Choroid plexus epithelial cell (primary cell): ENCODE data around the gene DYNC1I1.

Source experiments
- DNase-seq: peaks from one replicate; pipeline ENCODE4 v3.0.0-alpha.2; 2010; ENCODE audit warnings: low read depth
- H3K4me3 ChIP-seq: 2 replicates; pipeline ENCODE4 v1.5.1; 2011; ENCODE audit warnings: low read depth, mild to moderate bottlenecking, control low read depth, low read length, moderate library complexity
- CTCF ChIP-seq: conservative IDR thresholded peaks from 2 replicates; pipeline ENCODE4 v1.5.1; 2011; ENCODE audit warnings: low read depth, mild to moderate bottlenecking, control low read depth, inconsistent platforms, low read length, moderate library complexity

The DYNC1I1 gene

GRCh38 chr7:96016735-96017134 is 244.4 kb downstream of the DYNC1I1 start:
- H3K4me3 ChIP-seq = no peak overlapping the region
- no peak for TF ChIP-seq CTCF
- no peak for DNase-seq

GRCh38 chr7:96017877-96018276 is 245.5 kb downstream of the DYNC1I1 start:
- TF ChIP-seq CTCF = no peak
- H3K4me3 ChIP-seq = no peak overlapping the region
- no peak for DNase-seq

GRCh38 chr7:96021568-96021967 is 249.2 kb downstream of the DYNC1I1 start:
- TF ChIP-seq CTCF = no peak
- DNase-seq = no peak
- H3K4me3 ChIP-seq = no peak overlapping the region

- no peak for DNase-seq
- H3K4me3 ChIP-seq = no peak overlapping the region
- no peak for TF ChIP-seq CTCF
These were observed 251.0 kb downstream of the DYNC1I1 start for GRCh38 chr7:96023387-96023786.

- no peak overlapping the region for H3K4me3 ChIP-seq
- TF ChIP-seq CTCF = no peak
- DNase-seq = no peak
These were observed 253.7 kb downstream of the DYNC1I1 start for GRCh38 chr7:96026010-96026409.

GRCh38 chr7:96026611-96027010 is 254.3 kb downstream of the DYNC1I1 start:
- DNase-seq = no peak
- TF ChIP-seq CTCF = no peak
- no peak overlapping the region for H3K4me3 ChIP-seq

- no peak for TF ChIP-seq CTCF
- no peak for DNase-seq
- no peak overlapping the region for H3K4me3 ChIP-seq
These were observed 256.4 kb downstream of the DYNC1I1 start for GRCh38 chr7:96028729-96029128.
